Measurements from ENCODE around the gene SDCCAG8. TPM values are rescaled to one million over a fixed set of nuclear protein-coding genes. Genes with fewer than 3 reads are reported as not detected.

SDCCAG8 gene
- total RNA-seq, 1 donor from 2014 or later, result 19.8 TPM

DNA sequence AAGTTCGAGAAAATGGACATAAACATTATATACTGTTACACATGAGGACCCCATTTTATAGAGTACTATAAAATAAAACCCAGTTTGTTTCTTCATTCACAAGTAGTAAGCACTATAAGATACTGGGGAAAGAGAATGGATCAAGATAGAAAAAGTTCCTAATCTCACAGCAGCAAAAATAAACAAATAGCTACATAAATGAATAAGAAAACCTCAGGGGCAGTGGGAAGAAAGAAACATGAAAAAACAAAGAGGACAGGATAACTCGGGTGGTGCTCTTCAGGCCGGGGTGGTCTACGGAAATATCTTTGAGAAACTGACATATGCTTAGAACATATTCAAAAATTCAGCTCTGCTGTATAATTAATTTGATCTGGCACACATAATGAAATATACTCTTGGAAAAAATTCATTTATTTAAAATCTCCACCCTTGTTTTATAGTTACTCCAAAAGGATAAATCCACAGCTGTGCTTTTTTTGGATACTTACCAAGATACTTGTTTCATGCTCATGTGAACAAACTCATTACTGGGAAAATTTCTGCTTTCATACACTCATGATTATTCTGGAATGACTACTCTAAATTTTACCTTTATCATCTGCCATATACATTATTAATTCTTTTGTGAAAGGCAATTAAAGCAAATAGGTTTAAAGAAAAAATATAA, 20.7 kb upstream of the SDCCAG8 start:
- DNase-seq (ENCODE audit: low spot score), result no peak
- Mint-ChIP-seq H3K4me3 (ENCODE audit: unreplicated experiment) (peak overlapping the region; percentile 1), H3K27me3 (ENCODE audit: low read depth) (no peaks in the 10 kb centered on the region), H3K4me1 (ENCODE audit: low read depth) (peaks cover 47% of the 10 kb centered on the region), H3K27ac (ENCODE audit: unreplicated experiment) (peak overlapping the region; percentile 93), H3K36me3 (ENCODE audit: low read depth) (peaks cover 13% of the 10 kb centered on the region), H3K9me3 (ENCODE audit: low read depth) (peaks cover 12% of the 10 kb centered on the region)
- TF ChIP-seq, protein P1, sequence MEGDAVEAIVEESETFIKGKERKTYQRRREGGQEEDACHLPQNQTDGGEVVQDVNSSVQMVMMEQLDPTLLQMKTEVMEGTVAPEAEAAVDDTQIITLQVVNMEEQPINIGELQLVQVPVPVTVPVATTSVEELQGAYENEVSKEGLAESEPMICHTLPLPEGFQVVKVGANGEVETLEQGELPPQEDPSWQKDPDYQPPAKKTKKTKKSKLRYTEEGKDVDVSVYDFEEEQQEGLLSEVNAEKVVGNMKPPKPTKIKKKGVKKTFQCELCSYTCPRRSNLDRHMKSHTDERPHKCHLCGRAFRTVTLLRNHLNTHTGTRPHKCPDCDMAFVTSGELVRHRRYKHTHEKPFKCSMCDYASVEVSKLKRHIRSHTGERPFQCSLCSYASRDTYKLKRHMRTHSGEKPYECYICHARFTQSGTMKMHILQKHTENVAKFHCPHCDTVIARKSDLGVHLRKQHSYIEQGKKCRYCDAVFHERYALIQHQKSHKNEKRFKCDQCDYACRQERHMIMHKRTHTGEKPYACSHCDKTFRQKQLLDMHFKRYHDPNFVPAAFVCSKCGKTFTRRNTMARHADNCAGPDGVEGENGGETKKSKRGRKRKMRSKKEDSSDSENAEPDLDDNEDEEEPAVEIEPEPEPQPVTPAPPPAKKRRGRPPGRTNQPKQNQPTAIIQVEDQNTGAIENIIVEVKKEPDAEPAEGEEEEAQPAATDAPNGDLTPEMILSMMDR (IDR thresholded peaks at IDR 0.05), result no peak

GRCh38 chr1:243236604-243237252, 19.1 kb upstream of the SDCCAG8 start:
- Mint-ChIP-seq H3K9me3 (ENCODE audit: low read depth) (peaks cover 2% of the 10 kb centered on the region), H3K36me3 (ENCODE audit: low read depth) (peaks cover 5% of the 10 kb centered on the region), H3K4me1 (ENCODE audit: low read depth) (peaks cover 48% of the 10 kb centered on the region), H3K27me3 (ENCODE audit: low read depth) (no peaks in the 10 kb centered on the region), H3K4me3 (ENCODE audit: unreplicated experiment) (no peak overlapping the region), H3K27ac (ENCODE audit: unreplicated experiment) (peak overlapping the region; percentile 84)
- no peak for DNase-seq (ENCODE audit: low spot score)
- TF ChIP-seq, protein P1 (IDR thresholded peaks at IDR 0.05), result no peak

DNA sequence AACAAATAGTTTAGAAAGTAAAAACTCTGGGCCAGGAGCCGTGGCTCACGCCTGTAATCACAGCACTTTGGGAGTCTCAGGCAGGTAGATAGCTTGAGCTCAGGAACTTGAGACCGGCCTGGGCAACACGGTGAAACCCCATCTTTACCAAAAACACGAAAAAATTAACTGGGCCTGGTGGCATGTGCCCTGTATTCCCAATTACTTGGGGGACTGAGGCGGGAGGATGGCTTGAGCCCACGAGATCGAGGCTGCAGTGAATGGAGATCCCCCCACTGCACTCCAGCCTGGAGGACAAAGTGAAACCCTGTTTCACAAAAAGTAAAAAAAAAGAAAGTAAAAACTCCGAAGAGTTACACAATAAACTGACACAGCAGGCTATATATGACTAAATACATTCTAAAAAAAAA, 11.4 kb upstream of the SDCCAG8 start:
- peak overlapping the region; percentile 49 for H3K27ac Mint-ChIP-seq (ENCODE audit: unreplicated experiment)

DNA sequence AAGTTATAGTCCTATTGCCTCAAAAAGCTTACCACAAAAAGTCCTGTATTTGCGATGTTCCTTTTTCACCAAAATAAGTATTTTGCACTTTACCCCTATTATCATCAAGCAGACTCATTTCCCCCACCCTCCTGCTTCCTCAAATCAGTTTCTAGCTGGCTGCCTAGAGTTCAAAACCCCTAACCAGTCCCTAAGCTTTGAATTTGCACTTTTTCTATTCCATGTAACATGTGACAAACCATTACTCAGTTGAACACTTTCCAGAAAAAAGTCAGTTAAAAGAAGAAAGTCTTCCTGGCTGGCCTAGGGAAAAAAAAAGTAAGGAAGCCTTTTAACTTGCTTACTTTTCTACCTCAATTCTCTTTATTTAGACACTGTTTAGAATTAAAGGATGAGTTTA, 8.9 kb upstream of the SDCCAG8 start:
- DNase-seq (ENCODE audit: low spot score), result no peak
- Mint-ChIP-seq H3K27ac (ENCODE audit: unreplicated experiment) (peak overlapping the region; percentile 72), H3K27me3 (ENCODE audit: low read depth) (no peaks in the 10 kb centered on the region)

More for the DNA sequence above, 11.4 kb upstream of the SDCCAG8 start:
- H3K9me3 Mint-ChIP-seq (ENCODE audit: low read depth), result no peaks in the 10 kb centered on the region
- H3K27me3 Mint-ChIP-seq (ENCODE audit: low read depth), result no peaks in the 10 kb centered on the region
- H3K4me1 Mint-ChIP-seq (ENCODE audit: low read depth), result peaks cover 34% of the 10 kb centered on the region
- DNase-seq (ENCODE audit: low spot score), result no peak
- no peak overlapping the region for H3K4me3 Mint-ChIP-seq (ENCODE audit: unreplicated experiment)
- peaks cover 5% of the 10 kb centered on the region for H3K36me3 Mint-ChIP-seq (ENCODE audit: low read depth)
- TF ChIP-seq, protein P1 (IDR thresholded peaks at IDR 0.05), result no peak

DNA sequence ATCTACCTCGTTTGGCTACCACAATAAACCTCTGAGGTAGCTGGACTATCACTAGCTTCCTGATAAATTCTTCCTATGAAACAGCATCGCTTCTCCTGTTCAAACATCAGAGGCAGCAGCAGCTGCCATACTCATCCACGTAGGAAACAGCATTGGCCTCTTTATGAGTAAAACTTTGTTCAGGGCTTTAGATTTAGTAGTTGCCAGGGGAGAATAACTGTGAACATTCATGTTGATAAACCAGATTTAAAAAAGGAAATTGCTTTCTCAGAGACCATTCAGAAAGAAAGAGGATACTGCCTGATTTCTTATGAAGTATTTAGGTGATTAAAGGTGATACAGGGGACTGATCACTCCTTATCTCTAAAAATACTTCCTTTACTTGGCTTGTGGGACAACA, 7.9 kb upstream of the SDCCAG8 start:
- Mint-ChIP-seq H3K9me3 (ENCODE audit: low read depth) (no peaks in the 10 kb centered on the region), H3K27ac (ENCODE audit: unreplicated experiment) (peak overlapping the region; percentile 72), H3K4me1 (ENCODE audit: low read depth) (peaks cover 59% of the 10 kb centered on the region), H3K4me3 (ENCODE audit: unreplicated experiment) (no peak overlapping the region), H3K36me3 (ENCODE audit: low read depth) (peaks cover 1% of the 10 kb centered on the region), H3K27me3 (ENCODE audit: low read depth) (no peaks in the 10 kb centered on the region)
- no peak for DNase-seq (ENCODE audit: low spot score)
- TF ChIP-seq, protein P1 (IDR thresholded peaks at IDR 0.05), result no peak

More for the DNA sequence above, 8.9 kb upstream of the SDCCAG8 start:
- Mint-ChIP-seq H3K36me3 (ENCODE audit: low read depth) (peaks cover 3% of the 10 kb centered on the region), H3K9me3 (ENCODE audit: low read depth) (no peaks in the 10 kb centered on the region), H3K4me3 (ENCODE audit: unreplicated experiment) (no peak overlapping the region), H3K4me1 (ENCODE audit: low read depth) (peaks cover 54% of the 10 kb centered on the region)
- TF ChIP-seq, protein P1 (IDR thresholded peaks at IDR 0.05), result no peak

Data from chondrocyte (in vitro differentiated cells).